Osteocyte (in vitro differentiated cells): ENCODE results near the gene NXPH1. TPM values are rescaled to one million over a fixed set of nuclear protein-coding genes. Genes with fewer than 3 reads are reported as not detected.

Experiments used
- DNase-seq: peaks from one replicate; pipeline ENCODE4 v3.0.0; 2021; ENCODE audit warnings: mixed read lengths; ENCODE audit not compliant: unreplicated experiment; ENCODE audit errors: extremely low spot score
- H3K27ac Mint-ChIP-seq: one replicate; pipeline ENCODE4 v1.8.0; 2021; ENCODE audit warnings: mild to moderate bottlenecking, mixed read lengths; ENCODE audit not compliant: unreplicated experiment
- H3K27me3 Mint-ChIP-seq: one replicate; pipeline ENCODE4 v1.8.0; 2021; ENCODE audit warnings: mixed read lengths; ENCODE audit not compliant: unreplicated experiment
- H3K36me3 Mint-ChIP-seq: one replicate; pipeline ENCODE4 v1.8.0; 2021; ENCODE audit warnings: mixed read lengths; ENCODE audit not compliant: unreplicated experiment
- H3K4me1 Mint-ChIP-seq: one replicate; pipeline ENCODE4 v1.8.0; 2021; ENCODE audit warnings: mixed read lengths; ENCODE audit not compliant: unreplicated experiment
- H3K4me3 Mint-ChIP-seq: one replicate; pipeline ENCODE4 v1.8.0; 2021; ENCODE audit warnings: mild to moderate bottlenecking, moderate library complexity, mixed read lengths; ENCODE audit not compliant: unreplicated experiment
- H3K9me3 Mint-ChIP-seq: one replicate; pipeline ENCODE4 v1.8.0; 2021; ENCODE audit warnings: mixed read lengths; ENCODE audit not compliant: unreplicated experiment
- CTCF ChIP-seq: fragments of 200-600 bp; sonication (generic); IDR thresholded peaks from 2 replicates; pipeline ENCODE4 v1.5.0; 2021; ENCODE audit warnings: antibody characterized with exemption, mild to moderate bottlenecking, moderate library complexity
- total RNA-seq: library from RNA; stranded (reverse); gene quantifications from 2 replicates; pipeline ENCODE4 v1.2.1, GENCODE V29; 2021

The NXPH1 gene
- total RNA-seq, 1 donor from 2014 or later: not detected

GRCh38 chr7:8436965-8437364 is 3.6 kb downstream of the NXPH1 start:
- Mint-ChIP-seq H3K27me3 (peaks cover 90% of the 10 kb centered on the region), H3K4me3 (no peak overlapping the region), H3K27ac (no peak overlapping the region), H3K4me1 (peaks cover 14% of the 10 kb centered on the region), H3K36me3 (no peaks in the 10 kb centered on the region), H3K9me3 (no peaks in the 10 kb centered on the region)
- no peak for DNase-seq
- TF ChIP-seq CTCF: peak; percentile 48

DNA sequence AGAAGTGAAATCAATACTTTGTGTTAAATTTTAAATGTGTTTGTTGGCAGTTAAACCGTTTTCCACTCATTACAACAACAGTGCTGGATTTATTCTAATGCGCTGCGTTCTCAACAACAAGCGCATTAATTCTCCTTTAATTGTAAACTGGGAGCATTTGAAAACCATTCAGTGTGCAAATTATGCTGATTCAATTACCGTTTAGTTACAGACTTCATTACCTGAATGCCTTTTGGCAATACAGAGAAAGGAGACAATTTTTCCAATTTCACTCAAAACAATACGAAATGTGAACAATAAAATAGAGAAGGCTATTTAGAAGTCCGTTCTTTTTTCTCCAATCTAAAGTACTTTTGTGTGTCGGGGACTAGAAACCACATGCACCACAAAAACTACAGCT is 4.2 kb downstream of the NXPH1 start:
- no peak for TF ChIP-seq CTCF
- H3K27ac Mint-ChIP-seq: no peak overlapping the region
- no peaks in the 10 kb centered on the region for H3K36me3 Mint-ChIP-seq
- no peaks in the 10 kb centered on the region for H3K9me3 Mint-ChIP-seq
- H3K4me1 Mint-ChIP-seq: peaks cover 19% of the 10 kb centered on the region
- no peak for DNase-seq
- no peak overlapping the region for H3K4me3 Mint-ChIP-seq
- peaks cover 92% of the 10 kb centered on the region for H3K27me3 Mint-ChIP-seq

- no peak for TF ChIP-seq CTCF
- Mint-ChIP-seq H3K27me3 (peaks cover 90% of the 10 kb centered on the region), H3K36me3 (no peaks in the 10 kb centered on the region), H3K27ac (no peak overlapping the region), H3K4me1 (peaks cover 16% of the 10 kb centered on the region), H3K4me3 (no peak overlapping the region), H3K9me3 (no peaks in the 10 kb centered on the region)
- no peak for DNase-seq
Measured at GRCh38 chr7:8440670-8441069, 7.3 kb downstream of the NXPH1 start.

DNA sequence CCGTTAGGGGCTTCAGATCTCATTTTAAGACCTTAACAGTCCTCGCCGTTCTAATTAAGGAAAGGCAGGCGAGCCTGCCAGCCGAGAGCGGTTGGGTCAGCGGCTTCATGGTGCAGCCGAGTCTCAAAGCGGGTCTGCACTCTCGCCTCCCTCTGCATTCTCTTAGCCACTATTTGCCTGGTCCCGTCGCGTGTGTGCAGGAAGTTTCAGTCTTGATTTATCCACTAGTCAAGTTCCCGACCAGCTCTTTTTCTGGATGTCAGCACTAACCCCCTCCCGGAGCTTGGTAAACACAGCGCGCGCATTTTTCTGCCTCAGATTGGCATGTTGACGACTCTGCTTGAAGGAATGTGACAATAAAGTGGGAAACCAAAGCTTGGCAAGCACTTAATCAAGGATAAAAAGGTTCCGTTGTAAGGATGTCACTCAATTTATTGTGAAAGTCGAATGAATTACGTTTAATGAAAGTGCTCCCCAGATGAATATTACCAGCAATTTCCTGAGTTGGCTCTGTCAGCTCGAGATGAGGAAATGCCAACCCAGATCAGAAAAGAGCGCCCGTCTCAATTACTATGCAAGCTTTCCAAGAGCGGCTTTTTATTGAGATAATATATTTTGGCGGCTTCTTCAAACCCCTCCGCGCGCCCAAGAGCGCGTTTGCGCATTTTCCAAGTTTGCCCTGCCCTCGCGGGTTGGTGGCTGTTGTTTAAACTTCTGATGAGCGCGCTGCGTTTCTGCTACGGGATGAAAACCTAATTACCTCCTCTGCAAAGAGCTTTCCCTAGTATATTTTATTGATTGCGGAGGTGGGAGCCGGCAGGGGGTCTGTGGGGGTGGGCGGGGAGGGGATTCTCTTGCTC is 7.9 kb downstream of the NXPH1 start:
- DNase-seq: no peak
- TF ChIP-seq CTCF: no peak
- Mint-ChIP-seq H3K36me3 (no peaks in the 10 kb centered on the region), H3K4me1 (peaks cover 16% of the 10 kb centered on the region), H3K4me3 (no peak overlapping the region), H3K27me3 (peaks cover 83% of the 10 kb centered on the region), H3K27ac (no peak overlapping the region), H3K9me3 (no peaks in the 10 kb centered on the region)

GRCh38 chr7:8442051-8442813 is 8.8 kb downstream of the NXPH1 start:
- Mint-ChIP-seq H3K4me1 (peaks cover 16% of the 10 kb centered on the region), H3K9me3 (no peaks in the 10 kb centered on the region), H3K36me3 (no peaks in the 10 kb centered on the region), H3K27ac (no peak overlapping the region), H3K27me3 (peaks cover 74% of the 10 kb centered on the region), H3K4me3 (peak overlapping the region; percentile 64)
- TF ChIP-seq CTCF: no peak
- DNase-seq: peak; percentile 83
